Measurements from ENCODE around the gene TARBP2.
A peak's percentile ranks its signal among the peaks of the same experiment; 100 is the strongest.
"Not testable (repeated sequence)": the region's sequence is repeated elsewhere in the genome, so short reads cannot be mapped to it uniquely, and the experiment has no call there.

The TARBP2 gene

GRCh38 chr12:53474819-53475218 is 26.3 kb upstream of the TARBP2 start:
- DNase-seq (ENCODE audit: low spot score), result no peak

- no peak for DNase-seq (ENCODE audit: low spot score)
Observed at GRCh38 chr12:53476769-53477209, 24.3 kb upstream of the TARBP2 start.

- DNase-seq (ENCODE audit: low spot score), result no peak
Observed at GRCh38 chr12:53478865-53479264, 22.2 kb upstream of the TARBP2 start.

- no peak for DNase-seq (ENCODE audit: low spot score)
Observed at GRCh38 chr12:53479331-53479730, 21.8 kb upstream of the TARBP2 start.

- no peak for DNase-seq (ENCODE audit: low spot score)
Observed at GRCh38 chr12:53480491-53481442, 20.3 kb upstream of the TARBP2 start.

GRCh38 chr12:53481458-53481857 is 19.6 kb upstream of the TARBP2 start:
- not testable (repeated sequence) for DNase-seq (ENCODE audit: low spot score)

- DNase-seq (ENCODE audit: low spot score), result no peak
Observed at GRCh38 chr12:53481939-53482586, 19.0 kb upstream of the TARBP2 start.

- no peak for DNase-seq (ENCODE audit: low spot score)
Observed at GRCh38 chr12:53482626-53483168, 18.4 kb upstream of the TARBP2 start.

- DNase-seq (ENCODE audit: low spot score), result no peak
Observed at GRCh38 chr12:53483225-53483978, 17.7 kb upstream of the TARBP2 start.

GRCh38 chr12:53483979-53484377 is 17.1 kb upstream of the TARBP2 start:
- no peak for DNase-seq (ENCODE audit: low spot score)

- peak; percentile 84 for DNase-seq (ENCODE audit: low spot score)
Observed at GRCh38 chr12:53484686-53485575, 16.2 kb upstream of the TARBP2 start.

- DNase-seq (ENCODE audit: low spot score), result no peak
Observed at GRCh38 chr12:53485955-53486735, 14.9 kb upstream of the TARBP2 start.

GRCh38 chr12:53486736-53487487 is 14.2 kb upstream of the TARBP2 start:
- DNase-seq (ENCODE audit: low spot score), result no peak

GRCh38 chr12:53489242-53489864 is 11.7 kb upstream of the TARBP2 start:
- DNase-seq (ENCODE audit: low spot score), result no peak

GRCh38 chr12:53492188-53492587 is 8.9 kb upstream of the TARBP2 start:
- DNase-seq (ENCODE audit: low spot score), result no peak

- DNase-seq (ENCODE audit: low spot score), result peak; percentile 91
Observed at GRCh38 chr12:53492830-53493609, 8.1 kb upstream of the TARBP2 start.

GRCh38 chr12:53493610-53494391 is 7.3 kb upstream of the TARBP2 start:
- DNase-seq (ENCODE audit: low spot score), result no peak

Measured in kidney tubule cell (primary cell).